Neural cell (in vitro differentiated cells): ENCODE data around the gene SLC17A7. TPM values are rescaled to one million over a fixed set of nuclear protein-coding genes. Genes with fewer than 3 reads are reported as not detected.

Source experiments
- H2AFZ ChIP-seq: fragments of 200-600, 300-800 bp; sonication (generic), shearing (Covaris generic); 2 replicates; pipeline ENCODE4 v1.6.0; 2014; ENCODE audit warnings: low read depth, mild to moderate bottlenecking, antibody characterized with exemption, low read length, moderate library complexity
- H3F3A ChIP-seq: fragments of 200-600 bp; shearing (Covaris generic); 2 replicates; pipeline ENCODE4 v1.6.1; 2016; ENCODE audit warnings: mild to moderate bottlenecking, moderate library complexity, mixed read lengths, antibody characterized with exemption, low read length; ENCODE audit not compliant: insufficient read depth, poor library complexity, severe bottlenecking
- H3K27ac ChIP-seq: fragments of 200-600, 300-800 bp; sonication (generic), shearing (Covaris generic); 2 replicates; pipeline ENCODE4 v1.5.1; 2014; ENCODE audit warnings: mild to moderate bottlenecking, low read length, moderate library complexity
- H3K27me3 ChIP-seq: fragments of 300-800, 200-600 bp; sonication (generic), shearing (Covaris generic); 2 replicates; pipeline ENCODE4 v1.6.0; 2014; ENCODE audit warnings: mild to moderate bottlenecking, low read depth, low read length, moderate library complexity; ENCODE audit not compliant: insufficient read depth
- H3K36me3 ChIP-seq: fragments of 300-800, 200-600 bp; sonication (generic), shearing (Covaris generic); 2 replicates; pipeline ENCODE4 v1.5.1; 2014; ENCODE audit warnings: mild to moderate bottlenecking, antibody characterized with exemption, low read length, moderate library complexity; ENCODE audit not compliant: insufficient read depth
- H3K4me2 ChIP-seq: fragments of 300-800, 200-600 bp; sonication (generic), shearing (Covaris generic); 2 replicates; pipeline ENCODE4 v1.6.0; 2014; ENCODE audit warnings: mild to moderate bottlenecking, low read length
- H3K4me3 ChIP-seq: fragments of 300-800, 200-600 bp; sonication (generic), shearing (Covaris generic); 2 replicates; pipeline ENCODE4 v1.5.1; 2014; ENCODE audit warnings: mild to moderate bottlenecking, low read length, moderate library complexity
- H3K79me2 ChIP-seq: fragments of 200-600 bp; shearing (Covaris generic); replicated peaks from 2 replicates; pipeline ENCODE4 v1.6.0; 2014; ENCODE audit warnings: mild to moderate bottlenecking, low read length, moderate library complexity; ENCODE audit not compliant: insufficient read depth
- H3K9ac ChIP-seq: fragments of 300-800, 200-600 bp; sonication (generic), shearing (Covaris generic); 2 replicates; pipeline ENCODE4 v1.6.1; 2016; ENCODE audit warnings: mild to moderate bottlenecking, low read length, mixed read lengths
- H3K9me2 ChIP-seq: fragments of 200-600 bp; shearing (Covaris generic); 2 replicates; pipeline ENCODE4 v1.6.1; 2016; ENCODE audit warnings: mild to moderate bottlenecking, low read length, mixed read lengths; ENCODE audit not compliant: insufficient read depth
- H3K9me3 ChIP-seq: fragments of 200-600, 300-800 bp; sonication (generic), shearing (Covaris generic); 2 replicates; pipeline ENCODE4 v1.6.1; 2016; ENCODE audit warnings: mild to moderate bottlenecking, mixed run types, low read length, moderate library complexity, mixed read lengths
- H4K20me1 ChIP-seq: fragments of 200-600 bp; shearing (Covaris generic); 2 replicates; pipeline ENCODE4 v1.6.1; 2016; ENCODE audit warnings: mild to moderate bottlenecking, mixed run types; ENCODE audit not compliant: insufficient read depth
- CTCF ChIP-seq: fragments of 450-650 bp; IDR thresholded peaks from 2 replicates; pipeline ENCODE4 v1.5.1; 2014; ENCODE audit warnings: antibody characterized with exemption, mild to moderate bottlenecking, moderate library complexity; ENCODE audit not compliant: poor library complexity, severe bottlenecking
- EP300 ChIP-seq: fragments of 450-650 bp; conservative IDR thresholded peaks from 2 replicates; pipeline ENCODE4 v1.6.1; 2014; ENCODE audit warnings: antibody characterized with exemption, mild to moderate bottlenecking, moderate library complexity; ENCODE audit not compliant: poor library complexity, severe bottlenecking
- EZH2 ChIP-seq: fragments of 200-600, 300-800 bp; shearing (Covaris generic), sonication (generic); IDR thresholded peaks from 2 replicates; pipeline ENCODE4 v1.6.1; 2014; ENCODE audit warnings: antibody characterized with exemption, low read length, borderline replicate concordance, mild to moderate bottlenecking; ENCODE audit not compliant: insufficient read depth, poor library complexity, severe bottlenecking
- MXI1 ChIP-seq: fragments of 450-650 bp; conservative IDR thresholded peaks from 2 replicates; pipeline ENCODE4 v1.6.1; 2014; ENCODE audit warnings: antibody characterized with exemption, mild to moderate bottlenecking; ENCODE audit not compliant: poor library complexity, severe bottlenecking
- POLR2AphosphoS5 ChIP-seq: IDR thresholded peaks from 2 replicates; pipeline ENCODE4 v1.6.1; 2012
- RAD21 ChIP-seq: fragments of 450-650 bp; conservative IDR thresholded peaks from 2 replicates; pipeline ENCODE4 v1.6.1; 2014; ENCODE audit warnings: antibody characterized with exemption, mild to moderate bottlenecking, moderate library complexity
- REST ChIP-seq: IDR thresholded peaks from 2 replicates; pipeline ENCODE4 v1.6.1; 2012; ENCODE audit warnings: borderline replicate concordance
- SMC3 ChIP-seq: fragments of 450-650 bp; conservative IDR thresholded peaks from 2 replicates; pipeline ENCODE4 v1.6.1; 2014; ENCODE audit warnings: antibody characterized with exemption, mild to moderate bottlenecking, moderate library complexity; ENCODE audit not compliant: poor library complexity
- TAF1 ChIP-seq: IDR thresholded peaks from 2 replicates; pipeline ENCODE4 v1.6.1; 2012; ENCODE audit warnings: low read depth
- polyA plus RNA-seq: library from polyadenylated mRNA; depleted of rRNA; stranded (reverse); fragments of >200 nt; gene quantifications from 2 replicates; pipeline ENCODE4 v1.2.3, GENCODE V29; 2014

SLC17A7 gene
- polyA plus RNA-seq, 1 donor from 2014 or later = 0.07 TPM

- no peaks in the 10 kb centered on the region for H3K9me2 ChIP-seq
- H3K9me3 ChIP-seq = no peaks in the 10 kb centered on the region
- TF ChIP-seq TAF1 (no peak), MXI1 (no peak), RAD21 (no peak), EP300 (no peak), CTCF (no peak), POLR2AphosphoS5 (no peak), SMC3 (no peak), EZH2 (no peak), REST (no peak)
- H3K27me3 ChIP-seq = no peaks in the 10 kb centered on the region
- no peaks in the 10 kb centered on the region for H4K20me1 ChIP-seq
- no peak overlapping the region for H3K4me3 ChIP-seq
- H3K36me3 ChIP-seq = no peaks in the 10 kb centered on the region
- no peak overlapping the region for H3K4me2 ChIP-seq
- no peaks in the 10 kb centered on the region for H3F3A ChIP-seq
- H3K9ac ChIP-seq = no peak overlapping the region
- no peaks in the 10 kb centered on the region for H3K79me2 ChIP-seq
- no peak overlapping the region for H2AFZ ChIP-seq
- no peak overlapping the region for H3K27ac ChIP-seq
These were observed 27.6 kb upstream of the SLC17A7 start for GRCh38 chr19:49468746-49469447.

- H3K4me2 ChIP-seq = no peak overlapping the region
- H3K36me3 ChIP-seq = no peaks in the 10 kb centered on the region
- H2AFZ ChIP-seq = no peak overlapping the region
- no peaks in the 10 kb centered on the region for H3K79me2 ChIP-seq
- no peak overlapping the region for H3K27ac ChIP-seq
- H4K20me1 ChIP-seq = no peaks in the 10 kb centered on the region
- H3K4me3 ChIP-seq = no peak overlapping the region
- H3K9me2 ChIP-seq = no peaks in the 10 kb centered on the region
- no peak overlapping the region for H3K9ac ChIP-seq
- H3F3A ChIP-seq = no peaks in the 10 kb centered on the region
- no peaks in the 10 kb centered on the region for H3K27me3 ChIP-seq
- TF ChIP-seq REST = no peak
- no peak for TF ChIP-seq POLR2AphosphoS5
- TF ChIP-seq CTCF = no peak
- TF ChIP-seq MXI1 = no peak
- TF ChIP-seq EP300 = no peak
- TF ChIP-seq SMC3 = no peak
- no peak for TF ChIP-seq TAF1
- TF ChIP-seq EZH2 = no peak
- TF ChIP-seq RAD21 = no peak
- no peaks in the 10 kb centered on the region for H3K9me3 ChIP-seq
These were observed 26.9 kb upstream of the SLC17A7 start for GRCh38 chr19:49468199-49468598.
